GM12873 (cell line): ENCODE measurements around the gene PCYT1B.

Source experiments
- TF ChIP-seq, protein P1 (sequence below): IDR thresholded peaks from 2 replicates; pipeline ENCODE4 v1.5.1; 2012; ENCODE audit warnings: low read depth, mild to moderate bottlenecking, moderate library complexity, low read length, control low read depth; ENCODE audit not compliant: insufficient read depth; ENCODE audit errors: missing control alignments

Gene PCYT1B

DNA sequence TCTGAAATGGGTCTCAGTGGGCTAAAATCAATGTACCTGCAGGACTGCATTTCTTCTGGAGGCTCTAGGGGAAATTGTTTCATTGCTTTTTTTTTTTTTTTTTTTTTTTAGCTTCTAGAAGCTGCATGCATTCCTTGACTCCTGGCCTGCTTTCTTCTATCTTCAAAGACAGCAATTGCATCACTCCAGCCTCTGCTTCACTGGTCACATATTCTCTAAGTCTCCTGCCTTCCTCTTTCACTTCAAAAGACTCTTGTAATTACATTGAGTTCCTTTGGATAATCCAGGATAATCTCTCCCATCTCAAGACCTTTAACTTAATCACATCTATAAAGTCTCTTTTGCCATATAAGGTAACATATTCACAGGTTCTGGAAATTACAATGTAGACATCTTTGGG is 11.3 kb upstream of the PCYT1B start:
- TF ChIP-seq, protein P1, sequence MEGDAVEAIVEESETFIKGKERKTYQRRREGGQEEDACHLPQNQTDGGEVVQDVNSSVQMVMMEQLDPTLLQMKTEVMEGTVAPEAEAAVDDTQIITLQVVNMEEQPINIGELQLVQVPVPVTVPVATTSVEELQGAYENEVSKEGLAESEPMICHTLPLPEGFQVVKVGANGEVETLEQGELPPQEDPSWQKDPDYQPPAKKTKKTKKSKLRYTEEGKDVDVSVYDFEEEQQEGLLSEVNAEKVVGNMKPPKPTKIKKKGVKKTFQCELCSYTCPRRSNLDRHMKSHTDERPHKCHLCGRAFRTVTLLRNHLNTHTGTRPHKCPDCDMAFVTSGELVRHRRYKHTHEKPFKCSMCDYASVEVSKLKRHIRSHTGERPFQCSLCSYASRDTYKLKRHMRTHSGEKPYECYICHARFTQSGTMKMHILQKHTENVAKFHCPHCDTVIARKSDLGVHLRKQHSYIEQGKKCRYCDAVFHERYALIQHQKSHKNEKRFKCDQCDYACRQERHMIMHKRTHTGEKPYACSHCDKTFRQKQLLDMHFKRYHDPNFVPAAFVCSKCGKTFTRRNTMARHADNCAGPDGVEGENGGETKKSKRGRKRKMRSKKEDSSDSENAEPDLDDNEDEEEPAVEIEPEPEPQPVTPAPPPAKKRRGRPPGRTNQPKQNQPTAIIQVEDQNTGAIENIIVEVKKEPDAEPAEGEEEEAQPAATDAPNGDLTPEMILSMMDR: no peak

DNA sequence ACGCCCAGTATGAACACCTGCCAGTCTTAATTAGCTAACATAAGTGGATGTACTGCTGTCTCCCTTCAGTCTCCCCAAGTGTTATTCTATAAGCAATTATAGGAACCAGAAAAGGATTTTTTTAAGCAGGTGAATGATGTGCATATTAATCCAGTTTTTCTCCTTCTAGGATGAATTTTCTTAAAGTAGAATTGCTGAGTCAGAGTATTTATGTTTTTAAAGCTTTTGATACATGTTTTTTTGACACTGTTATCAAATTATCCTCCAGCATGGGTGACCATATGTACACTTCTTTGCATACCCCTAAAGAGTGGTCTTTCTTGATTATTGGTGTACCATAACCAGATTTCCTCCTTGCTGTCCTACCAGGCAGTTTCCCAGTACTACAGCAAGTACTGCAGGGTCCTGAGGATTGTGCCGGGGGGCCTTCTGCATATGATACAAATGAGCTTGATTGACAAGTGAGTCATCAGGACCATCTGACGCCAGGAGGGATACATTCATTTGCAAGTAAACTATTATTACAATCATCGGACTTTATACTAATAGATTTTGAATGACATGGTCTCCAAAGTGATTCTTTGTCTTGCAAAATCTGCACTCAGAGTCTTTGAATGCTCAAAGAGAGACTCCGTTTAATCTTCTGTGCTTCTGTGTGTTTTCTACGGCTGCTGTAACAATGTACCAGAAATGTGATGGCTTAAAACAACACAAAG is 10.7 kb upstream of the PCYT1B start:
- TF ChIP-seq, protein P1: no peak

DNA sequence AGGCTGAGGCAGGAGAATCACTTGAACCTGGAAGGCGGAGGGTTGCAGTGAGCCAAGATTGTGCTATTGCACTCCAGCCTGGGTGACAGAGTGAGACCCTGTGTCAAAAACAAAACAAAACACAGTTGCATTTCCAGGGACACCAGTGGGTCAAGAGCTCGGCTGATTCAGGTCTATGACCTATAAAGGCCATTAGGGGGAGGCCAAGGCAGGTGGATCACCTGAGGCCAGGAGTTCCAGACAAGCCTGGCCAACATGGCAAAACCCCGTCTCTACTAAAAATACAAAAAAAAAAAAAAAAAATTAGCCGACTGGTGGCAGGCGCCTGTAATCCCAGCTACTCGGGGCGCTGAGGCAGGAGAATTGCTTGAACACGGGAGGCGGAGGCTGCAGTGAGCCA is 8.5 kb upstream of the PCYT1B start:
- TF ChIP-seq, protein P1: peak; percentile 3

DNA sequence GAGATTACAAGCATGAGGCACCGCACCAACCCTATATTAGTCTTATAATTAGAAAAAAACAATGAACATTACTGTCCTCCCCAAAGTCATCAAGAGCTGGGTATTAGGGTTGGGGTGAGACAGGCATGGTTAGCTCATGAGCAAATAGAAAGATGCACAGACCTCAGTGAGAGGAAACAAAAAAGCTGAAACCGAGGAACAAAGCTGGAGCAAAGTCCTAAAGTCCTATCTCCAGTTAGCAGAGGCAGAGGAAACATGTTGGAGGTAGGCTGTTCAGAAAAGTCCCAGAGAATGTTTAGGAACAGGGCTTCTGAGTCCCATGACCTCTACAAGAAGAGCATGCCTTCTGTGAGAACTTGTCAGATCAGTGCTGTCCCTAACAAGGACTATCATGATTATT is 4.6 kb upstream of the PCYT1B start:
- TF ChIP-seq, protein P1: no peak

DNA sequence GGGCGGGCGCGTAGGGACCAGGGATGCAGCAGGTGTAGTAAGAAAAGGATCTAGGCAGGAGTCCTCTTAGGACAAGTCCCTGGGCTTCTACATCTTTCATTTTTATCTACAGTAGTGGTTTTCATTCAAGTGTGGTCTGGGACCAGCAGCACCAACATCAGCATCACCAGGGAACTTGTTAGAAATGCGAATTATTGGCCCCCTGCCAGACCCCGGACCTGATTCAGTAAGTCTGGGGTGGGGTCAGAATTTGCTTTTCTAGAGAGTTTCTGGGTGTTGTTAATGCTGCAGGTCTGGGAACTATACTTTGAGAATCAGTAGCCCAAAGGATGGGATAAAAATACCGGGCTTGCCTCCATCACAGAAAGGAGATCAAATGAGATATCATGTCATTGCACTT is 1.3 kb upstream of the PCYT1B start:
- TF ChIP-seq, protein P1: no peak

DNA sequence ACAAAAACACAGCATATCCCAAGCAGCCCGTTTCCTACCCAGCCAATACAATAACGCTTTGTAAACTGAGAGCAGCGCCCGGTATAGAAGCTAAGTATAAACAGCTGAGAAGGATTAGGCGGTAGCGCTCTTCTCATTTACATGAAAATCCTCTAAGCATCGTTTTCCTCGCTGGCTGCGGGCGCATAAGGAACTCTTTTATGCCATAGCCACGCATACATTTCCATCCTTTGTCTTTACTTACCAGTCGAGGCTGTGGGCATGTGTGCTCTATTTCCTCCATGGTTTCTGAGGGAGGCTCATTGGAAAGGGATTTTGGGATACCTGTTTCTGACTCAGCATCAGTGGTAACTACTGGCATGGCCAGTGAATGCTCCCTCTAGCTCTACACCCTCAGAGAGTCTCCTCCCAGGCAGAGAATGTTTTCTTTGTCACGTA is 383 bp downstream of the PCYT1B start:
- TF ChIP-seq, protein P1: no peak

DNA sequence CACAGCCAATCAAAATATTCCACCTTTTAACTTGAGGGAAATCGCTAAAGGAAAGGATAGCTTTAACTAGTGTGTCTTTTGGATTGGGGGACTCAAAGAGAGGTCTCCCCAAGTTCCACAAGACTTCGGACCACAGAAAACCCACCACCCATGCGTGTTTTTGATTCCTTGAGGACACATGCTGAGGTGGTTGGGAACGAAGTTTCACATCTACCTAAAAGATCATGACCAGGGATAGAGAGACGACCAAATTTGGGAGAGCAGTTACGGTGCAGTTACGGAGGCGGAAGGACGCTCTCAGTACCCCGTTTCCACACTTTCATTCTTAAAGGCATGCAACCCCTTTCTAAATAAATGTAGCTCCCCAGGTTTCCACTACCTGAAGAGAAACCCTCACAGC is 1.1 kb downstream of the PCYT1B start:
- TF ChIP-seq, protein P1: no peak

DNA sequence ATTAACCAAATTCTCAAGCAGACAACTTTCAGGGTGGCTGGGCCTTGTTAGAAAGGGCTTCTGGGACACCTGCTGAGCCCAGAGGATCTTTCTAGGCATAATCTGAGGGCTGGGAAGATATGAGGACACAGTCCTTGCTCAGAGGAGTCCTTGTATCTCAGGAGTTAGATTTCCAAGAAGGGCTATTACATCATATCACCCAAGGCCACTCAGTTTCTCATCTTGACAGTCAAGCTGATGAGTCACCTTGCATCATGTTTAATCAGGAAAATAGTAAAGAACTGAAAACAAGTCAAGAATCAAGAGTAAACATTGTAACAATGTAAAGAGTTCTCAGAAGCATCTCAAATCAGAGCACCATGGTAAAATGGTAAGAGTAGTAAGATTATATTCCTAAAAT is 4.0 kb downstream of the PCYT1B start:
- TF ChIP-seq, protein P1: no peak
